ENCODE results near the gene CSMD2.

DNA sequence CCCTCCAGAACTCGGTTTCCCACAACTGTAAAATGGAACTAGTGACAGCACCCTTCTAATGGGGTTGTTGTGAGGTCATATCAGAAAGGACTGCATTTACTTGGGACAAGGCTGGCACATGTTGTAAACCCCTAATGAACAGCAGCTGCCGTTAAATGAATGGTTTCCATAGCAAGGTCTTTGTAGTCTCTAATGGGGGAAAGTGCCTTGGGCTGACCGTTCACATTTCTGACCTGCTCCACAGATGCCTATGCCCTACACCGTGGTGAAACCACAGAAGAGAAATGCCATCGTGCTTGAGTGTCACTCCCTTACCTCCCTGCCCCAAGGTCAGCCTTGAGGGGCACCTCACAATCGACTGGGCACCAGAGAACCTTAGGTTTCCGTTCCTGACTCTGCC lies 549.5 kb downstream of the CSMD2 start:
- TF ChIP-seq YY1 (IDR thresholded peaks at IDR 0.05; ENCODE audit: insufficient read depth, insufficient read length) = no peak
- TF ChIP-seq ZNF274 (IDR thresholded peaks at IDR 0.05; ENCODE audit: low read depth, low read length) = no peak
- TF ChIP-seq SUZ12 (IDR thresholded peaks at IDR 0.05; ENCODE audit: extremely low read depth, insufficient read depth, insufficient read length) = no peak

Measured in NT2/D1 (cell line).